Gastrocnemius medialis (tissue), 4 donors: ENCODE measurements around the gene IGFBP2. TPM values are rescaled to one million over a fixed set of nuclear protein-coding genes. Genes with fewer than 3 reads are reported as not detected.

Source experiments
- ATAC-seq, 2 donors: fragments of 150-250 bp; one replicate each; pipeline ENCODE4 v1.9.1; 2016
- DNase-seq, 2 donors: peaks; one replicate each; pipeline ENCODE4 v3.0.0-alpha.2; 2019
- H3K27ac ChIP-seq, 4 donors: fragments of 200-600 bp; sonication (generic); 1 replicate in 1 of 4; 2 replicates in 3 of 4; pipeline ENCODE4 v1.5.1; 2016 to 2018; ENCODE audit warnings: mild to moderate bottlenecking in 2 of 4, moderate library complexity in 1 of 4
- H3K27me3 ChIP-seq, 3 donors: fragments of 200-600 bp; sonication (generic) in 2 of 3; 1 replicate in 1 of 3; 2 replicates in 2 of 3; pipeline versions ENCODE4 v1.5.1 to v1.6.0; 2016 to 2019; ENCODE audit warnings: mild to moderate bottlenecking in 1 of 3, moderate library complexity in 1 of 3
- H3K36me3 ChIP-seq, 2 donors: fragments of 200-600 bp; sonication (generic) in 1 of 2; one replicate each; pipeline ENCODE4 v1.5.1; 2017 to 2018
- H3K4me1 ChIP-seq, 2 donors: fragments of 200-600 bp; sonication (generic) in 1 of 2; one replicate each; pipeline ENCODE4 v1.5.1; 2016 to 2017; ENCODE audit warnings: mild to moderate bottlenecking in 2 of 2
- H3K4me3 ChIP-seq, 4 donors: fragments of 200-600 bp; sonication (generic) in 3 of 4; 1 replicate in 1 of 4; 2 replicates in 3 of 4; pipeline ENCODE4 v1.5.1; 2016 to 2019; ENCODE audit warnings: mild to moderate bottlenecking in 2 of 4
- H3K9me3 ChIP-seq, 3 donors: fragments of 200-600 bp; sonication (generic) in 2 of 3; 1 replicate in 1 of 3; 2 replicates in 2 of 3; pipeline ENCODE4 v1.5.1; 2016 to 2019
- CTCF ChIP-seq, 5 experiments: fragments of 450-650 bp in 3 of 5; fragments of 200-600 bp in 2 of 5; sonication (generic) in 2 of 5; IDR thresholded peaks in 4 of 5; conservative IDR thresholded peaks in 1 of 5; 1 replicate in 4 of 5; 2 replicates in 1 of 5; pipeline ENCODE4 v1.5.1; 2016 to 2019; ENCODE audit warnings: antibody characterized with exemption in 5 of 5, mild to moderate bottlenecking in 3 of 5, moderate library complexity in 3 of 5
- POLR2A ChIP-seq, 2 donors: fragments of 450-650 bp; IDR thresholded peaks; one replicate each; pipeline ENCODE4 v1.6.1; 2017; ENCODE audit warnings: antibody characterized with exemption in 2 of 2, mild to moderate bottlenecking in 2 of 2, moderate library complexity in 2 of 2
- in situ Hi-C, 4 donors: fragments of 200-750 bp; cut with MboI; loops; one replicate each; pipeline versions ENCODE4 v1.15.0 to v1.8.0; 2017; ENCODE audit warnings: low sequenced_read_pairs in 4 of 4
- intact Hi-C: fragments of 100-400 bp; cut with DNase I; formaldehyde crosslinking; loops from one replicate; pipeline ENCODE4 v1.15.1; 2023; ENCODE audit warnings: low total_unique reads
- total RNA-seq, 4 donors: library from RNA; depleted of rRNA; stranded (reverse); fragments of >200 nt; gene quantifications; one replicate each; pipeline versions ENCODE4 v1.1.0 to v1.2.3, GENCODE V29; 2016

Gene IGFBP2
- total RNA-seq, 4 donors from 2014 or later, result 14.3 to 44.4 (median 23.6) TPM

- Histone ChIP-seq H3K36me3 (no peaks in the 10 kb centered on the region), H3K4me1 (peaks cover 0 to 4% of the 10 kb centered on the region in 2 donors), H3K4me3 (no peak overlapping the region), H3K9me3 (no peaks in the 10 kb centered on the region), H3K27me3 (no peaks in the 10 kb centered on the region), H3K27ac (no peak overlapping the region)
- DNase-seq, result no peak
- in situ Hi-C loops (loop anchor here (25.0 kb wide), 1 partner anchor 627 kb away; no protein-coding TSS in a partner anchor), intact Hi-C loops (no loop called here)
- no peak for ATAC-seq
- no peak for TF ChIP-seq CTCF (IDR thresholded peaks at IDR 0.05 in 4 of 5, conservative IDR thresholded peaks at IDR 0.05 in 1 of 5)
- no peak for TF ChIP-seq POLR2A (IDR thresholded peaks at IDR 0.05)
Observed at GRCh38 chr2:216663846-216664245, 30.6 kb downstream of the IGFBP2 start.

- intact Hi-C loops, result no loop called here
- in situ Hi-C loops, result loop anchor here (5.0 to 25.0 kb wide), 2 partner anchors 147 to 627 kb away; no protein-coding TSS in a partner anchor
- Histone ChIP-seq H3K27me3 (no peaks in the 10 kb centered on the region), H3K9me3 (no peaks in the 10 kb centered on the region), H3K36me3 (no peaks in the 10 kb centered on the region), H3K4me3 (no peak overlapping the region), H3K4me1 (peaks cover 0 to 4% of the 10 kb centered on the region in 2 donors), H3K27ac (peak overlapping the region in 1 of 4 donors; percentile 21)
- no peak for DNase-seq
- TF ChIP-seq POLR2A (IDR thresholded peaks at IDR 0.05) (no peak), CTCF (IDR thresholded peaks at IDR 0.05 in 4 of 5, conservative IDR thresholded peaks at IDR 0.05 in 1 of 5) (no peak)
- no peak for ATAC-seq
Observed at GRCh38 chr2:216664593-216665034, 31.4 kb downstream of the IGFBP2 start.

- DNase-seq (no peak), ATAC-seq (peak in 1 of 2 donors; percentile 17)
- in situ Hi-C loops (loop anchor here (5.0 to 25.0 kb wide), 2 partner anchors 148 to 628 kb away; no protein-coding TSS in a partner anchor), intact Hi-C loops (no loop called here)
- Histone ChIP-seq H3K4me1 (peaks cover 0 to 4% of the 10 kb centered on the region in 2 donors), H3K27me3 (no peaks in the 10 kb centered on the region), H3K9me3 (no peaks in the 10 kb centered on the region), H3K4me3 (no peak overlapping the region), H3K27ac (peak overlapping the region in 1 of 4 donors; percentile 21), H3K36me3 (no peaks in the 10 kb centered on the region)
- no peak for TF ChIP-seq POLR2A (IDR thresholded peaks at IDR 0.05)
- no peak for TF ChIP-seq CTCF (IDR thresholded peaks at IDR 0.05 in 4 of 5, conservative IDR thresholded peaks at IDR 0.05 in 1 of 5)
Observed at GRCh38 chr2:216665242-216665641, 32.0 kb downstream of the IGFBP2 start.

- no peaks in the 10 kb centered on the region for H3K36me3 ChIP-seq
- DNase-seq (no peak), ATAC-seq (no peak)
- peaks cover 0 to 4% of the 10 kb centered on the region in 2 donors for H3K4me1 ChIP-seq
- H3K9me3 ChIP-seq, result no peaks in the 10 kb centered on the region
- no peak overlapping the region for H3K4me3 ChIP-seq
- intact Hi-C loops, result loop anchor here (1.0 kb wide), 2 partner anchors 146 to 631 kb away; no protein-coding TSS in a partner anchor
- no peaks in the 10 kb centered on the region for H3K27me3 ChIP-seq
- in situ Hi-C loops, result loop anchor here (5.0 to 25.0 kb wide), 2 partner anchors 148 to 628 kb away; no protein-coding TSS in a partner anchor
- H3K27ac ChIP-seq, result no peak overlapping the region
- no peak for TF ChIP-seq CTCF (IDR thresholded peaks at IDR 0.05 in 4 of 5, conservative IDR thresholded peaks at IDR 0.05 in 1 of 5)
Observed at GRCh38 chr2:216665717-216666116, 32.5 kb downstream of the IGFBP2 start.
